PC-3 (cell line): ENCODE results near the gene ISL2.

Experiments used
- EZH2 ChIP-seq: fragments of 300-600 bp; sonication (generic); IDR thresholded peaks from one replicate; pipeline ENCODE4 v1.6.1; 2017; ENCODE audit warnings: antibody characterized with exemption, mild to moderate bottlenecking, low read length; ENCODE audit not compliant: unreplicated experiment
- TF ChIP-seq, protein P1 (sequence below): fragments of 300-600 bp; sonication (generic); conservative IDR thresholded peaks from 2 replicates; pipeline ENCODE4 v1.5.1; 2017; ENCODE audit warnings: antibody characterized with exemption, low read depth, mild to moderate bottlenecking, low read length

DNA sequence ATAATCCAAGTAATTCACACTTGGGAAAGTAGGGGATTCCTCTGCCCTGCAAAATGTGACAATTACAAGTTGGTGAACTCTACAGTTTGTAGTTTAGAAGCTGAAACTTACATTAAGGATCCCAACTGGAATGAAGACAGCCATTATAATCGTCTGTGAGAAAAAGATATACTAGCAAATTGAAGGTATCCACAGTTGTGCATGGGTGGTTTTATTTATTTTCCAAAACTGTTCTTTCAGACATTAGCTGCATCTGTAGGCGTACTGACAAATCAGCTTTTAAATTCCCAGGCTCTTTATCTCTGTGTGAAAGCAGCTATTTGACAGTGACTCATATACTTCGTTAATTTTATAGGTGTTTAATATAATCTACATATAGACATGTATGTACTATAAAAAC is 12.5 kb upstream of the ISL2 start:
- TF ChIP-seq, protein P1, sequence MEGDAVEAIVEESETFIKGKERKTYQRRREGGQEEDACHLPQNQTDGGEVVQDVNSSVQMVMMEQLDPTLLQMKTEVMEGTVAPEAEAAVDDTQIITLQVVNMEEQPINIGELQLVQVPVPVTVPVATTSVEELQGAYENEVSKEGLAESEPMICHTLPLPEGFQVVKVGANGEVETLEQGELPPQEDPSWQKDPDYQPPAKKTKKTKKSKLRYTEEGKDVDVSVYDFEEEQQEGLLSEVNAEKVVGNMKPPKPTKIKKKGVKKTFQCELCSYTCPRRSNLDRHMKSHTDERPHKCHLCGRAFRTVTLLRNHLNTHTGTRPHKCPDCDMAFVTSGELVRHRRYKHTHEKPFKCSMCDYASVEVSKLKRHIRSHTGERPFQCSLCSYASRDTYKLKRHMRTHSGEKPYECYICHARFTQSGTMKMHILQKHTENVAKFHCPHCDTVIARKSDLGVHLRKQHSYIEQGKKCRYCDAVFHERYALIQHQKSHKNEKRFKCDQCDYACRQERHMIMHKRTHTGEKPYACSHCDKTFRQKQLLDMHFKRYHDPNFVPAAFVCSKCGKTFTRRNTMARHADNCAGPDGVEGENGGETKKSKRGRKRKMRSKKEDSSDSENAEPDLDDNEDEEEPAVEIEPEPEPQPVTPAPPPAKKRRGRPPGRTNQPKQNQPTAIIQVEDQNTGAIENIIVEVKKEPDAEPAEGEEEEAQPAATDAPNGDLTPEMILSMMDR: no peak
- no peak for TF ChIP-seq EZH2
